Midbrain (tissue), 1 donor: ENCODE results near the gene TMEM98.
"Not testable (repeated sequence)": the region's sequence is repeated elsewhere in the genome, so short reads cannot be mapped to it uniquely, and the experiment has no call there.

Source experiments
- DNase-seq: peaks from one replicate; lab custom pipeline; 2025; lab: John Stamatoyannopoulos, UW

The TMEM98 gene, protein sequence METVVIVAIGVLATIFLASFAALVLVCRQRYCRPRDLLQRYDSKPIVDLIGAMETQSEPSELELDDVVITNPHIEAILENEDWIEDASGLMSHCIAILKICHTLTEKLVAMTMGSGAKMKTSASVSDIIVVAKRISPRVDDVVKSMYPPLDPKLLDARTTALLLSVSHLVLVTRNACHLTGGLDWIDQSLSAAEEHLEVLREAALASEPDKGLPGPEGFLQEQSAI

DNA sequence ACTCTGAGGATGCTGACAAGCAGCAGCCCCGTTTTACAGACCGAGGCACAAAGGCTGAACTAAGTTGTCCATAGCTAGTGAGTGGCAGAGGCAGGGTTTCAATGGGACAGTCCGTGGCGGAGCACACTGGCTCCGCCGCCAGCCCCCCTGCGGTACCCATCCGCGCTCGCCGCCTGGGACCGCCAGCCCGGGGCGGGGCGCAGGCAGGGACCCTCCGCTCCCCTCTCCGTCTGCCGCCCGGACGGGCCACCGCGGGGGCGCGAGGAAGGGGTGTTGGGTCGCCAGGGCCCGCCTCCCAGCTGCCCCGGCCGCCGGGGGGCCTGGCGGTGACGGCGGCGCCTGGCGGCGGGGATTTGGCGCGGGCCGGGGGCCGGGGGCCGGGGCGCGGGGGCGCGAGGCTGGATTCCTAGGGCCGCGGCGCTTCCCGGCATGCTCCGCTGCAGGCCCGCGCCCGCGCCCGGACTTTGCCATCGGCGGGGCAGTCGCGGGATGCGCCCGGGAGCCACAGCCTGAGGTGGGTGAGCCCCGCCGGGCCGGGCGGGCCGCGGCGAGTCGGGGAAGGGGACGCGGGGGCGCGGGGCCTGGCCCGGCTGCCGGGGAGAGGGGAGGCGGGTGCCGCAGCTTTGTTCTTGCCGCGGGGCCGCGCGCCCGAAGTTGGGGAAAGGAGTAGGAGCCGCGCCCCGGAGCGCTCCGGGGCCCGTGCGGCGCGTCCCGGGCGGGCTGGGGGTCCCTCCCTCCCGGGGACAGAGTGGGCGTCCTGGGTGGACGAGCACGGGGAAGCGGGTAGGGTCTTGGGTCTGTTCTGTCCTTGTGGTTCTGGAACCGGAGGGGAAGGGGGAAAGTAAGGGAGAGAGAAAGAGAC, at the start of gene TMEM98:
TMEM98 (plus strand) TSS at position 430 of the 862 bp plus-strand sequence. CDS start 3,376 bp downstream, outside the sequence.
- DNase-seq, result peak; percentile 71

GRCh38 chr17:32878211-32878610, 49.7 kb upstream of the TMEM98 start:
- DNase-seq, result no peak

DNA sequence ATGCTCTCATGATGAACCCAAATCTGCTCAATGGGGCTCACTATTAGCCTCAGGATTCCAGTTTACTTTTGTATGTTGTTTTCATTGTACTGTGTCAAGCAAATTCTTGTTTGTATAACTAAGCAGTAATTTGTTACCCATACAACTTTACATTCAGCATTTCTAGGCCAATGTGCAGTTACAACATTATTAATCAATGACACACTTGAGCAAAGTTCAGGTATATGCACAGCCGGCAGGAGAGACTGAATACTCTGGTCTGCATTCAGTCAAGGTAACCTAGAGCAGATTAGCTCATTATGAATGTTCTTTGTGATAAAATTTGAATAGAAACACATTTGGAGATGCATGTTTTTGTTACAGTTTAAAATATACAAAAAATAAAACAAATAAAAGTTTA, 48.8 kb upstream of the TMEM98 start:
- no peak for DNase-seq

DNA sequence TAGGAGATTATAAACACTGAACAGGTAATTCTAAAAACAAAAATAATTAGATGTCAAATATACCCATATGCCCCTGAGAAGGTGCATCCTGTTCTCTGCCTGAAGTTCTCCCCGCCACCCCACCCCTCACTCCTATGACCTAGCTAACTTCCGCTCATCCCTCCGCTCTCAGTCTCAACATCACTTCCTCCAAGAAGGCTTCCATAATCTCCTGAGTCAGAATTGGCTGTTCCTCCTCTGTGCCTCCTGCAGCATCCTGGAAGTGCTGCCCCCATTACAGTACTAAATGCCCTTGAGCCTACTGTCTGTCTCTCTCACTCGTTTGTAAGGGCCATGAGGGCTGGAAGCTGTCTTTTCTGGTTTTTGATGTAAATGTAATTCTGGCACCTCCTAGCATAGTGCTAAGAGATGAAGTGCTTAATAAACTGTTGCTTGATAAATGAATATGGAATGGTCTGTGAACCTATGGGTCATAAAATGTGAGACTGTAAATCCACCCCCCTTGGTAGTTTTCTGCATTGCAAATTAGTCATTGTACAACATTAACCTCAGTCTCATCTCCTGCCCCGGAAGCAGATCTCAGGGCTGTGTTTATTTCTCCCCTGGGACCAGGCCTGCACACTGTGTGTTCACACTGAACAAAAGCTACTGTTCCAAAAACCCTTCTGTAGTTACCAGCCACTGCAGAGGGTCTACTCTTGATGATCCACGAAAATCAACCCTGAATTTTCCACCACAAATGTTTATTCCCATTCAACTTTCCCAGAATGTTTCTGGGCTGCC, 47.1 kb upstream of the TMEM98 start:
- no peak for DNase-seq

DNA sequence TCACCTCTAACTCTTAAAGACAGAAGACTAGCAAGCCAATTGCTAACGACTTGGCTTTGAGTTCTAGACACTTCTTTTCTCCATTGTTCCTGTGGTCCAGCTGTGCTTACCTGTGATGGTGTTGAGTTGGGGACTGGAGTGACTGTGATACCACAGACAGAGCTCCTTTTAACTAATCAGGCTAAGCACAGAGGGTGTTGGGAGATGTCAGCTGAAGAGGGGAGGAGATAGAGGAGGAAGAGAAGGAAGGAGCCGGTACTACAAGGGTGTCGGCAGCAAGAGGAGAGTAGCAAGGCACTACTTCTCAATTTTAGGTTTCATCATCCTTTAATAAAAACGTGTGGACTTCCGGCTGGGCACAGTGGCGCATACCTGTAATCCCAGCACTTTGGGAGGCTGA, 45.9 kb upstream of the TMEM98 start:
- DNase-seq, result no peak

DNA sequence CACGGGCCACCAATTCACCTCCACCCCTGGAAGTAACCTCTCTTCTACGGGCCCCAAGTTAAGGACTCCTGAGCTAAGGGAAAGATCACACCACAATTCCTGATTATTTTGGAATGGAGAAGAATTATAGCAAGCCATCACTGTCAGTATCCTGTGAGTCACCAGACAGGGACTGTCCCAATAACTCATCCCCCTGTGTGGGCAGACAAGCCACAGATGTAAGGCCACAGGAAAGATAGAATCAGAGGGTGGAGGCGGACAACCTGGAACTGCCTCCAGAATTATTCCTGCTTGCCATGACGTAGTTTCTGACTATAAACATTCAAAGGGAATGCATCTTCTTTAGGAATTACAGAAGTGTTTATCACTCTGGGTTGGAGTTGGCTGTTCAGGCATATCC, 45.2 kb upstream of the TMEM98 start:
- DNase-seq, result no peak

- DNase-seq, result not testable (repeated sequence)
Observed at GRCh38 chr17:32886951-32887350, 41.0 kb upstream of the TMEM98 start.

- not testable (repeated sequence) for DNase-seq
Observed at GRCh38 chr17:32887410-32887809, 40.5 kb upstream of the TMEM98 start.

DNA sequence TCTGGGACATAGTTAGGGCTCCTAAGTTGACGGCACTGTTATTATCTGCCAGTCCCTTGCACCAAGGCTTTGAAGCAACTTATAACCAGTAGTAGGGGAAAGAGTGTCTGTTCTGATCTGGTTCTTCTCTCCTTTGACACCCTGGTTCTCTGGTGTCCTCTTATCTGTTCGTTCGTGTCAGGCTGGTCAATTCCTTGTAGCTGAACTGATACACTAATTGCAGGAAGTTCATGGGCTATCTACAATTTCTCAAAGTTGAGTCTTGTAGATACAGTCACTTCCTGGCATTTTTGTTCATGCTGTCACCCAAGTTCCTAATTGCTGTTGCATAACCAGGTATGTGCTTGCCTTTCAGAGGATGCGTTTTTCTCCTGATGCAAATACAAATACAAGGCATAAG, 33.7 kb upstream of the TMEM98 start:
- no peak for DNase-seq

DNA sequence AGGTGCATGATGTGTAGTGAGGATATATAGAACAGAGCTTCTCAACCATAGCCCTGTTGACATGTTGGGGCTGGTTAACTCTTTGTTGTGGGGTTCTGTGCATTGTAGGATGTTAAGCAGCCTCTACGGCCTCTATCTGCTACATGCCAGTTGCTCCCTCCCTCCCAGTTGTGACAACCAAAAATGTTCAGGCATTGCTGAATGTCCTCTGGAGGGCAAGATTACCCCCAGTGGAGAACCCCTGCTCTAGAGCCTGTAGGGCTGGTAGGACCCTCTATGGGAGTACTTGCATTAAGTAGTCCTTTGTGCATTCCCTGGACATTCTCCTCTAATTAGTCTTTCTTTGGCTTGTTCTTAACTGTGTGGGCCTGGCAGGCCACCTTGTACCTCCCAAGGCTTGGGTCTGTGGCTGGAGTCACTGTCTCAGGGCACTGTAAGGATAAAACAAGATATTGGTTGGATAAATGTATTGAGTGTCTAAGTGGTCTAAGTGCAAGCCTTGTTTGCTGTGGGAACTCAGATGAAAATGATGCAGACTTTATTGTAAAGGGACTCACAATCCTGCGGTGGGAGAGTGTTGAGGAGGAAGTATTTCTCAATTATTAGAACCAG, 31.2 kb upstream of the TMEM98 start:
- no peak for DNase-seq

- no peak for DNase-seq
Observed at GRCh38 chr17:32899236-32900013, 28.5 kb upstream of the TMEM98 start.

DNA sequence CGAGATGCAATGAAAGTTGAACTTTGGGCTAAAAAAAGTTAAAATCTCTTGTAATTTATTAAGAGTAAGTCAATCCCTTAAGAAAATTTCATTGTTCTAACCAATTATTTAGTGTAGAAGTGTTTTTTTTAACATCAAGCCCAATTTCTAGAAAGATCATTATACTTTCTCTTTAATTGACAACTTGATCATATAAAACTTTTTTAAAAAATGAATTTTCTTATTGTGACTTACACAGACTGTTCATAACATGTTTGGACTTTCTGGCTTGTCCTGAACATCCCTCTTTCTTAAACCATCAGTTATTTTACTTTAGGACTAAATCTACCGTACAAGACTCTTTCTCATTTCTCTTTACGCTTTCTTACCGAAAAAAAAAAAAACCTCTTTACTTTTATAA, 26.2 kb upstream of the TMEM98 start:
- no peak for DNase-seq

- DNase-seq, result no peak
Observed at GRCh38 chr17:32903774-32904673, 23.9 kb upstream of the TMEM98 start.

- DNase-seq, result no peak
Observed at GRCh38 chr17:32904891-32905290, 23.1 kb upstream of the TMEM98 start.

DNA sequence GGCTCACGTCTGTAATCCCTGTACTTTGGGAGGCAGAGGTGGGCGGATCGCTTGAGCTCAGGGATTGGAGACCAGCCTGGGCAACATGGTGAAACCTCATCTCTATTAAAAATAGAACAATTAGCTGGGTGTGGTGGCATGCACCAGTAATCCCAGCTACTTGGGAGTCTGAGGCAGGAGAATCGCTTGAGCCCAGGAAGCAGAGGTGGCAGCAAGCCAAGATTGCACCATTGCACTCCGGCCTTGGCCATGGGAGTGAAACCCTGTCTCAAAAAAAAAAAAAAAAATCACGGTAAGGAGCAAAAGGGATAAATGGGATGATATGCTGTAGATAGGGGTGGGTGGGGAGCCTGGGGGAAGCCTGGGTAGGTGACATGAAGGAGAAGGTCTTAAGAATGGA, 20.4 kb upstream of the TMEM98 start:
- DNase-seq, result no peak

DNA sequence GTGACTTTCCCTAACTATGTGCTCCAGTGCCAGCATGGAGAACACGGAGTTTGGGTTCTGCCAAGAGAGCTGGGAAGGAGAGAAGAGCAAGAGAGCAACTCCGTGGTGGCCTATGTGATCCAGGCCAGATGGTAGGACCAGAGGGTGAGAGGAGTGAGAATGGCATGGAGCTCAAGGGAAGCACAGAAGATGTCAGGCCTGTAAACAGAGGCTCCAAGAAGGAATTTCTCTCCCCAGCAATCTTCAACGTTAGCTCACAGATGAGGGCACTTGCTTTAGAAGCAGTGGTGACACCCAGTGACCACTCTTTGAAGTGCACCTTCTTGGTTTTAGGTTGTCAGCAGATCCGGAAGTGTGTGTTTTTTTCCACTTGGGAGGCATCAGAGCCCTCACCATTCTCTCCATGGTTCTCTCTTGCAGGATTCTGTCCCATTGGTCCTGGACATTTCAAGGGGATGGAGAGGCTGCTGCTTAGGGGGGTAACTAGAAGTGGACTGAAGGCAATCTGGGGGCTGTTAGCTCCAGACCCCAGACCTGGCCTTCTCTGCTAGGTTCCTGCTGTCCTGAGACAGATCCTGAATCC, 18.1 kb upstream of the TMEM98 start:
- peak; percentile 83 for DNase-seq

DNA sequence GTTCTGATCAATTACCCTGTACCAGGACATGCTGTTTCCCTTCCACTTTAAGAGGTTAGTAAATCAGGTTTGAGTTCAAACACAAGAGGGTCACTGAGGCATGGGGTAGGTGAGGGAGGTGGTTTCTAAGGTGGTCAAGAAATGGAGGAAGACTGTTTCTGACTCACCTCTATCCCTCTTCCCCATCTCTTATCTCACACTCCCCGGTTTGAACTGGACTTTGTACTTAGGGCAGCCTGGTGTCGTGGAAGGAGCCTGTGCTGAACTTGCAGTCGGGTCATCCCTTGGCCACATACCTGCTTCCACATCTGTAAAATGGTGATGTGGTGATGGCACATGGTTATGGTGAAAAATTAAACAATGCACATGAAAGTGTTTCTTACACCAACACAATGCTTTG, 17.2 kb upstream of the TMEM98 start:
- DNase-seq, result no peak

DNA sequence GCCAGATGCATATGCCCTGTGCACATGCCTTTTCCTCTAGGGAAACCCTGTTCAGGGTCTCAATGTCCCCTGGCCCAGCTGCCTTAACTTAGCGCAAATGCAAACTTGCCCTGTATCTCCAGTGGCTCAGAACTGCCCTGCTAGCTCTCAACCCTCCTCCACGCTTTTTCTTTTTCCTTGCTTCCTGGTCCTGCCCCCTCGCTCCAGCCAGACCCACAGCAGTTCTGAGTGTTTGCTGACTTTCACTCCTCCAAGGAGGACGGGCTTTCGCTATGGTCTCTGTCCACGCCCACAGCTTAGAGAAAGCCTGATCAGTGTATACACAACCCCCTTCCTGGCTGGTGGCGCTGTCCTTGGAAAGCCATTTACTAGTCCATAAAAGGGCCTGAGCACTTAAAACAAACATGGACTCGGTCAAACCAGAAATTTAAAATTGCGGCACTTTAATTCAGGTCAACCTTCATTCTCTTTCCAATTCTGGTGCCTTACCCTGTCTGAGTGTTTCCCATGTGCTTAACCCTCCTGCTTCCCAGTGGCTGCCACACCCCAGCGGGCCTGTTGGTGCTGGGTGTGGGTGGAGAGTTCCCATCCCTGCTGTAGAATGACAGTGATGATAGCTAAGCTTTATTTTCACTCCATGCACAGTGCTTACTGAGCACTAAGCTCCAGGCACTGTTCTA, 15.6 kb upstream of the TMEM98 start:
- DNase-seq, result no peak

DNA sequence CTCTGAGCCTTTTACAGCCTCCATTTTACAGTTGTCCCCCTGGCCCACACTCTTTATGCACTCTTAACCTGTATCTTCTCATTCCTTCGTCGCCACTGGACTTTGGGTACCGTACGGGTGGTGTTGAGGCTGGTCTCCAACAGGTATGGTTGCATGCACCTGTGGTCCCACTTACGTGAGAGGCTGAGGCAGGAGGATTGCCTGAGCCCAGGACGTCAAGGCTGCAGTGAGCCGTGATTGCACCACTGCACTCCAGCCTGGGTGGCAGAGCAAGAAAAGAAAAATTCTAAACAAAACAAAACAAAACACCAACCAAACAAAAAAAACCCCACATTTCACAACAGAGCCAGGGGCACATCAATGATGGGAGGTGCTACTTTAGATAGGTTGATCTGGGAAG, 14.4 kb upstream of the TMEM98 start:
- DNase-seq, result no peak
